Right cardiac atrium (tissue), 5 donors: ENCODE measurements around the gene ROPN1. TPM values are rescaled to one million over a fixed set of nuclear protein-coding genes. Genes with fewer than 3 reads are reported as not detected.

Source experiments
- ATAC-seq, 2 donors: fragments of 200-7000 bp; cut with Tn5 transposase; one replicate each; pipeline versions ENCODE4 v1.8.0 to v1.9.1; 2020; ENCODE audit warnings: moderate library complexity in 2 of 2, mild to moderate bottlenecking in 1 of 2
- DNase-seq, 3 donors: peaks; one replicate each; pipeline ENCODE4 v3.0.0-alpha.2; 2020
- H3K27ac ChIP-seq: one replicate; pipeline ENCODE4 v1.5.1; 2013; ENCODE audit warnings: mild to moderate bottlenecking, low read length, control low read depth, moderate library complexity
- H3K27me3 ChIP-seq: one replicate; pipeline ENCODE4 v1.6.1; 2013; ENCODE audit not compliant: control insufficient read depth, insufficient read depth
- H3K4me1 ChIP-seq: one replicate; pipeline ENCODE4 v1.6.1; 2013; ENCODE audit warnings: low read length; ENCODE audit not compliant: control insufficient read depth, insufficient read depth
- H3K4me3 ChIP-seq: one replicate; pipeline ENCODE4 v1.5.1; 2013; ENCODE audit warnings: low read length, control low read depth
- H3K9me3 ChIP-seq: one replicate; pipeline ENCODE4 v1.6.1; 2013; ENCODE audit warnings: low read length; ENCODE audit not compliant: control insufficient read depth
- WGBS: extraction: QIAGEN DNeasy Blood & Tissue Kit; methylation state at CpG from one replicate; pipeline ENCODE4 v1.1.7; 2013; 5-methylcytosine and 5-hydroxymethylcytosine counted together
- intact Hi-C, 4 donors: fragments of 100-400 bp; cut with DNase I; formaldehyde crosslinking; loops; one replicate each; pipeline versions ENCODE4 v1.11.0 to v1.14.0; 2022 to 2023
- polyA plus RNA-seq: library from polyadenylated mRNA; stranded (reverse); fragments of 200-250 nt; gene quantifications from one replicate; pipeline ENCODE4 v1.2.3, GENCODE V29; 2013
- total RNA-seq, 4 donors: library from RNA; stranded (reverse); fragmentation: NEBNext Ultra II Directional; extraction: Animal tissue kit (Norgen Biotek cat#: 25700); gene quantifications; one replicate each; pipeline ENCODE4 v1.2.1, GENCODE V29; 2021
- donor health status: healthy with polysubstance abuse.
- donor health status: DM: no; HTN: yes; CAD: no.
- donor health status: DM: no; HTN: no; CAD: no.
- donor health status: DM: no; HTN: yes; CAD: no; lungs with severe emphysema.
- donor health status: DM: yes; HTN: yes; CAD: no.

The ROPN1 gene
- total and polyA plus RNA-seq, 5 donors: 0.36 to 2.0 (median 0.86) TPM

GRCh38 chr3:123919353-123919752 is 72.6 kb downstream of the ROPN1 start:
- no peak overlapping the region for H3K4me3 ChIP-seq
- no peaks in the 10 kb centered on the region for H3K9me3 ChIP-seq
- H3K27ac ChIP-seq: no peak overlapping the region
- WGBS: 99% methylated on average over 3 of the region's 3 CpGs
- ATAC-seq: no peak
- H3K27me3 ChIP-seq: no peaks in the 10 kb centered on the region
- no peaks in the 10 kb centered on the region for H3K4me1 ChIP-seq
- no peak for DNase-seq
- intact Hi-C loops: no loop called here

Other genes starting within 250 kb of the ROPN1 start
- 100 to 1,000 TPM in 1 of 4 donors, 10 to 100 TPM in 3; 36.5 to 645 (median 69.3) TPM for gene MYLK, start 107.8 kb downstream of the ROPN1 start, total RNA-seq
- gene MYLK, start 107.8 kb downstream of the ROPN1 start, polyA plus RNA-seq: 27.3 TPM
- 10 to 100 TPM; 10.7 to 12.3 (median 12.1) TPM for gene CCDC14, start 30.9 kb downstream of the ROPN1 start, total RNA-seq
- 7.1 TPM for gene CCDC14, start 30.9 kb downstream of the ROPN1 start, polyA plus RNA-seq
- gene KALRN, start 41.2 kb upstream of the ROPN1 start, total RNA-seq: 10 to 100 TPM; 44.2 to 58.4 (median 45.6) TPM
- gene KALRN, start 41.2 kb upstream of the ROPN1 start, polyA plus RNA-seq: 19.5 TPM